Liver (tissue), 3 donors: ENCODE data around the gene DOCK6.

ENCODE experiments used
- ATF3 ChIP-seq: IDR thresholded peaks from 2 replicates; pipeline ENCODE4 v1.6.1; 2016; ENCODE audit warnings: antibody characterized with exemption
- CTCF ChIP-seq: fragments of 150-350 bp; IDR thresholded peaks from 2 replicates; pipeline ENCODE4 v1.5.1; 2017; ENCODE audit warnings: improper control_type of control experiment, low read depth, low read length; ENCODE audit not compliant: missing input control
- EGR1 ChIP-seq, 2 donors: IDR thresholded peaks; 2 replicates each; pipeline ENCODE4 v1.6.1; 2016 to 2018; ENCODE audit warnings: antibody characterized with exemption in 2 of 2, low read depth in 2 of 2
- GABPA ChIP-seq, 2 donors: IDR thresholded peaks in 1 of 2; conservative IDR thresholded peaks in 1 of 2; 2 replicates each; pipeline ENCODE4 v1.6.1; 2016; ENCODE audit warnings: antibody characterized with exemption in 2 of 2, mild to moderate bottlenecking in 1 of 2, moderate library complexity in 1 of 2
- RAD21 ChIP-seq, 2 donors: IDR thresholded peaks; 2 replicates each; pipeline ENCODE4 v1.6.1; 2016; ENCODE audit warnings: antibody characterized with exemption in 2 of 2, mild to moderate bottlenecking in 2 of 2
- RXRA ChIP-seq, 2 donors: IDR thresholded peaks; 2 replicates each; pipeline ENCODE4 v1.6.1; 2017 to 2018; ENCODE audit warnings: antibody characterized with exemption in 2 of 2, mild to moderate bottlenecking in 1 of 2
- SP1 ChIP-seq: IDR thresholded peaks from 2 replicates; pipeline ENCODE4 v1.6.1; 2018; ENCODE audit warnings: antibody characterized with exemption, mild to moderate bottlenecking
- TAF1 ChIP-seq: conservative IDR thresholded peaks from 2 replicates; pipeline ENCODE4 v1.6.1; 2016; ENCODE audit warnings: antibody characterized with exemption, mild to moderate bottlenecking
- YY1 ChIP-seq: IDR thresholded peaks from 2 replicates; pipeline ENCODE4 v1.6.1; 2016; ENCODE audit warnings: antibody characterized with exemption, mild to moderate bottlenecking
- TF ChIP-seq, protein P1 (sequence below): IDR thresholded peaks from 2 replicates; pipeline ENCODE4 v1.6.1; 2016; ENCODE audit warnings: antibody characterized with exemption, mild to moderate bottlenecking
- TF ChIP-seq, protein P2 (sequence below): IDR thresholded peaks from 2 replicates; pipeline ENCODE4 v1.6.1; 2016; ENCODE audit warnings: antibody characterized with exemption
- donor health status: healthy.
- donor health status: healthy.

DNA sequence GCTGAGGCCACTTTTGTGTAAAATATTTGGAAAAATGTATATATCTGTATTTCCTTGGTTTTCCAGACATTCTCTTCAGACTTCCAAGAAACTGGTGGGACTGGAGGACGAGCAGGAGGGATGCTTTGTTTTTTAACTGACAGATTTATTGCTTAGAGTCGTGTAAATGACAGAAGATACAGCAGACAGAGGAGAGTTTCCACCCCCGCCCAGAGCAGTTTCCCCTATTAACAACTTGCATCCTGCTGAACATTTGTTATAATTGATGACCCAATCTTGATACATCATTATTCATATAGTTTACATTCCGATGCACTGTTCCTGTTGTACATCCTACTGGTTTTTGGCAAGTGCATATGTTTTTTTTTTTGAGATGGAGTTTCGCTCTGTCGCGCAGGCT, 7.1 kb upstream of the DOCK6 start:
- TF ChIP-seq CTCF (no peak), EGR1 (IDR thresholded peaks at IDR 0.05; ENCODE audit: low read depth in 2 of 2) (no peak), YY1 (no peak), ATF3 (no peak), TAF1 (no peak), RXRA (IDR thresholded peaks at IDR 0.05) (no peak), GABPA (IDR thresholded peaks at IDR 0.05 in 1 of 2, conservative IDR thresholded peaks at IDR 0.05 in 1 of 2) (no peak), RAD21 (IDR thresholded peaks at IDR 0.05) (no peak), SP1 (no peak)
- TF ChIP-seq, protein P1, sequence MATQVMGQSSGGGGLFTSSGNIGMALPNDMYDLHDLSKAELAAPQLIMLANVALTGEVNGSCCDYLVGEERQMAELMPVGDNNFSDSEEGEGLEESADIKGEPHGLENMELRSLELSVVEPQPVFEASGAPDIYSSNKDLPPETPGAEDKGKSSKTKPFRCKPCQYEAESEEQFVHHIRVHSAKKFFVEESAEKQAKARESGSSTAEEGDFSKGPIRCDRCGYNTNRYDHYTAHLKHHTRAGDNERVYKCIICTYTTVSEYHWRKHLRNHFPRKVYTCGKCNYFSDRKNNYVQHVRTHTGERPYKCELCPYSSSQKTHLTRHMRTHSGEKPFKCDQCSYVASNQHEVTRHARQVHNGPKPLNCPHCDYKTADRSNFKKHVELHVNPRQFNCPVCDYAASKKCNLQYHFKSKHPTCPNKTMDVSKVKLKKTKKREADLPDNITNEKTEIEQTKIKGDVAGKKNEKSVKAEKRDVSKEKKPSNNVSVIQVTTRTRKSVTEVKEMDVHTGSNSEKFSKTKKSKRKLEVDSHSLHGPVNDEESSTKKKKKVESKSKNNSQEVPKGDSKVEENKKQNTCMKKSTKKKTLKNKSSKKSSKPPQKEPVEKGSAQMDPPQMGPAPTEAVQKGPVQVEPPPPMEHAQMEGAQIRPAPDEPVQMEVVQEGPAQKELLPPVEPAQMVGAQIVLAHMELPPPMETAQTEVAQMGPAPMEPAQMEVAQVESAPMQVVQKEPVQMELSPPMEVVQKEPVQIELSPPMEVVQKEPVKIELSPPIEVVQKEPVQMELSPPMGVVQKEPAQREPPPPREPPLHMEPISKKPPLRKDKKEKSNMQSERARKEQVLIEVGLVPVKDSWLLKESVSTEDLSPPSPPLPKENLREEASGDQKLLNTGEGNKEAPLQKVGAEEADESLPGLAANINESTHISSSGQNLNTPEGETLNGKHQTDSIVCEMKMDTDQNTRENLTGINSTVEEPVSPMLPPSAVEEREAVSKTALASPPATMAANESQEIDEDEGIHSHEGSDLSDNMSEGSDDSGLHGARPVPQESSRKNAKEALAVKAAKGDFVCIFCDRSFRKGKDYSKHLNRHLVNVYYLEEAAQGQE = no peak
- TF ChIP-seq, protein P2, sequence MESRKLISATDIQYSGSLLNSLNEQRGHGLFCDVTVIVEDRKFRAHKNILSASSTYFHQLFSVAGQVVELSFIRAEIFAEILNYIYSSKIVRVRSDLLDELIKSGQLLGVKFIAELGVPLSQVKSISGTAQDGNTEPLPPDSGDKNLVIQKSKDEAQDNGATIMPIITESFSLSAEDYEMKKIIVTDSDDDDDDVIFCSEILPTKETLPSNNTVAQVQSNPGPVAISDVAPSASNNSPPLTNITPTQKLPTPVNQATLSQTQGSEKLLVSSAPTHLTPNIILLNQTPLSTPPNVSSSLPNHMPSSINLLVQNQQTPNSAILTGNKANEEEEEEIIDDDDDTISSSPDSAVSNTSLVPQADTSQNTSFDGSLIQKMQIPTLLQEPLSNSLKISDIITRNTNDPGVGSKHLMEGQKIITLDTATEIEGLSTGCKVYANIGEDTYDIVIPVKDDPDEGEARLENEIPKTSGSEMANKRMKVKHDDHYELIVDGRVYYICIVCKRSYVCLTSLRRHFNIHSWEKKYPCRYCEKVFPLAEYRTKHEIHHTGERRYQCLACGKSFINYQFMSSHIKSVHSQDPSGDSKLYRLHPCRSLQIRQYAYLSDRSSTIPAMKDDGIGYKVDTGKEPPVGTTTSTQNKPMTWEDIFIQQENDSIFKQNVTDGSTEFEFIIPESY = no peak
